C4-2B (cell line): Measurements from ENCODE around the gene FGD2.
A peak's percentile ranks its signal among the peaks of the same experiment; 100 is the strongest.

Experiments used
- H3K27ac ChIP-seq: fragments of 450-650 bp; 2 replicates; pipeline ENCODE4 v1.5.1; 2017
- CTCF ChIP-seq: fragments of 450-650 bp; conservative IDR thresholded peaks from 2 replicates; pipeline ENCODE4 v1.5.1; 2017; ENCODE audit warnings: mild to moderate bottlenecking
- ZFX ChIP-seq: fragments of 450-650 bp; IDR thresholded peaks from 2 replicates; pipeline ENCODE4 v1.6.1; 2017

FGD2 gene

GRCh38 chr6:37019065-37019450 is 13.6 kb downstream of the FGD2 start:
- TF ChIP-seq ZFX (no peak), CTCF (no peak)
- peak overlapping the region; percentile 6; the same call in 1 of the 2 replicates for H3K27ac ChIP-seq

GRCh38 chr6:37020381-37020780 is 14.9 kb downstream of the FGD2 start:
- H3K27ac ChIP-seq = no peak overlapping the region
- TF ChIP-seq ZFX (no peak), CTCF (no peak)

GRCh38 chr6:37020812-37021211 is 15.4 kb downstream of the FGD2 start:
- TF ChIP-seq ZFX = no peak
- TF ChIP-seq CTCF = no peak
- no peak overlapping the region for H3K27ac ChIP-seq

GRCh38 chr6:37021356-37022129 is 16.1 kb downstream of the FGD2 start:
- TF ChIP-seq CTCF (peak; percentile 22), ZFX (no peak)
- no peak overlapping the region for H3K27ac ChIP-seq

- H3K27ac ChIP-seq = no peak overlapping the region; the same call in 1 of the 2 replicates
- TF ChIP-seq ZFX = no peak
- no peak for TF ChIP-seq CTCF
These were observed 16.8 kb downstream of the FGD2 start for GRCh38 chr6:37022135-37022863.

GRCh38 chr6:37024656-37025337 is 19.3 kb downstream of the FGD2 start:
- TF ChIP-seq CTCF (no peak), ZFX (no peak)
- no peak overlapping the region for H3K27ac ChIP-seq
